Measurements from ENCODE around the gene GGA3. TPM values are rescaled to one million over a fixed set of nuclear protein-coding genes. Genes with fewer than 3 reads are reported as not detected.
"Not testable (repeated sequence)": the region's sequence is repeated elsewhere in the genome, so short reads cannot be mapped to it uniquely, and the experiment has no call there.

The GGA3 gene
- total RNA-seq, 4 donors from 2014 or later: 14.6 to 31.4 (median 21.2) TPM

DNA sequence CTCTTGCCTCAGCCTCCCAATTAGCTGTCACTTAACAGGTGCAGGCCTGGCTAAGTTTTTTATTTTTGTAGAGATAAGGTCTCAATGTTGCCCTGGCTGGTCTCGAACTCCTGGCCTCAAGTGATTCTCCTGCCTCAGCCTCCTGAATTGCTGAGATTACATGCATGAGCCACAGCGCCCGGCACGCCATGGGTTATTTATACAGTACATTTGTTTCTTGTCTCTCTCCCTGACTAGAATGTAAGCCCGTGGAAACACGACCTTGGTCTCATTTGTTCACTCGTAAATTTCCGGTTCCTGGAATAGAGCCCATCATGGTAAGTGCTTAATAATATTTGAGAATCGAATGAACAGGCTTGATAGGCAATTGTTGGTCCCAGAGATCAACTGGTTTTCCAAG, 25.8 kb upstream of the GGA3 start:
- intact Hi-C loops (cut with DNase I): loop anchor here (10.0 kb wide), 1 partner anchor 228 kb away; the partner anchor contains the start of genes CASKIN2 and TSEN54
- H3K4me1 ChIP-seq: peaks cover 9 to 17% (median 14%) of the 10 kb centered on the region in 4 donors
- no peaks in the 10 kb centered on the region for H3K27me3 ChIP-seq
- no peak overlapping the region for H3K4me3 ChIP-seq
- TF ChIP-seq POLR2AphosphoS5 (IDR thresholded peaks at IDR 0.05): no peak
- TF ChIP-seq, protein P1, sequence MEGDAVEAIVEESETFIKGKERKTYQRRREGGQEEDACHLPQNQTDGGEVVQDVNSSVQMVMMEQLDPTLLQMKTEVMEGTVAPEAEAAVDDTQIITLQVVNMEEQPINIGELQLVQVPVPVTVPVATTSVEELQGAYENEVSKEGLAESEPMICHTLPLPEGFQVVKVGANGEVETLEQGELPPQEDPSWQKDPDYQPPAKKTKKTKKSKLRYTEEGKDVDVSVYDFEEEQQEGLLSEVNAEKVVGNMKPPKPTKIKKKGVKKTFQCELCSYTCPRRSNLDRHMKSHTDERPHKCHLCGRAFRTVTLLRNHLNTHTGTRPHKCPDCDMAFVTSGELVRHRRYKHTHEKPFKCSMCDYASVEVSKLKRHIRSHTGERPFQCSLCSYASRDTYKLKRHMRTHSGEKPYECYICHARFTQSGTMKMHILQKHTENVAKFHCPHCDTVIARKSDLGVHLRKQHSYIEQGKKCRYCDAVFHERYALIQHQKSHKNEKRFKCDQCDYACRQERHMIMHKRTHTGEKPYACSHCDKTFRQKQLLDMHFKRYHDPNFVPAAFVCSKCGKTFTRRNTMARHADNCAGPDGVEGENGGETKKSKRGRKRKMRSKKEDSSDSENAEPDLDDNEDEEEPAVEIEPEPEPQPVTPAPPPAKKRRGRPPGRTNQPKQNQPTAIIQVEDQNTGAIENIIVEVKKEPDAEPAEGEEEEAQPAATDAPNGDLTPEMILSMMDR (IDR thresholded peaks at IDR 0.05): no peak
- TF ChIP-seq POLR2A (IDR thresholded peaks at IDR 0.05; ENCODE audit: low read depth): no peak
- TF ChIP-seq EP300 (IDR thresholded peaks at IDR 0.05): no peak
- DNase-seq (ENCODE audit: extremely low spot score): no peak
- H3K27ac ChIP-seq (replicated peaks in 1 of 4): no peak overlapping the region
- H3K36me3 ChIP-seq: peaks cover 5 to 38% (median 22%) of the 10 kb centered on the region in 4 donors
- no peaks in the 10 kb centered on the region for H3K9me3 ChIP-seq
- 78% methylated on average over 9 of the region's 9 CpGs for WGBS

- no peak overlapping the region for H3K4me3 ChIP-seq
- no peaks in the 10 kb centered on the region for H3K27me3 ChIP-seq
- H3K36me3 ChIP-seq: peaks cover 12 to 50% (median 41%) of the 10 kb centered on the region in 4 donors
- H3K9me3 ChIP-seq: no peaks in the 10 kb centered on the region
- H3K4me1 ChIP-seq: peaks cover 6 to 13% (median 11%) of the 10 kb centered on the region in 4 donors
- 72% methylated on average over 5 of the region's 6 CpGs for WGBS
- DNase-seq (ENCODE audit: extremely low spot score): no peak
- H3K27ac ChIP-seq (replicated peaks in 1 of 4): no peak overlapping the region
- no peak for TF ChIP-seq EP300 (IDR thresholded peaks at IDR 0.05)
- TF ChIP-seq, protein P1 (IDR thresholded peaks at IDR 0.05): no peak
- no peak for TF ChIP-seq POLR2AphosphoS5 (IDR thresholded peaks at IDR 0.05)
- TF ChIP-seq POLR2A (IDR thresholded peaks at IDR 0.05; ENCODE audit: low read depth): no peak
- intact Hi-C loops (cut with DNase I): loop anchor here (10.0 kb wide), 1 partner anchor 230 kb away; the partner anchor contains the start of genes CASKIN2 and TSEN54
These were observed 23.7 kb upstream of the GGA3 start for GRCh38 chr17:75285123-75285522.

GRCh38 chr17:75280189-75280588, 18.8 kb upstream of the GGA3 start:
- not testable (repeated sequence) for H3K4me1 ChIP-seq; H3K27ac ChIP-seq (replicated peaks in 1 of 4); DNase-seq (ENCODE audit: extremely low spot score); H3K9me3 ChIP-seq; H3K4me3 ChIP-seq; H3K27me3 ChIP-seq
- intact Hi-C loops (cut with DNase I): loop anchor here (10.0 kb wide), 1 partner anchor 235 kb away; the partner anchor contains the start of genes CASKIN2 and TSEN54
- WGBS: 96% methylated on average over 4 of the region's 4 CpGs
- peaks cover 9 to 65% (median 51%) of the 10 kb centered on the region in 4 donors for H3K36me3 ChIP-seq

DNA sequence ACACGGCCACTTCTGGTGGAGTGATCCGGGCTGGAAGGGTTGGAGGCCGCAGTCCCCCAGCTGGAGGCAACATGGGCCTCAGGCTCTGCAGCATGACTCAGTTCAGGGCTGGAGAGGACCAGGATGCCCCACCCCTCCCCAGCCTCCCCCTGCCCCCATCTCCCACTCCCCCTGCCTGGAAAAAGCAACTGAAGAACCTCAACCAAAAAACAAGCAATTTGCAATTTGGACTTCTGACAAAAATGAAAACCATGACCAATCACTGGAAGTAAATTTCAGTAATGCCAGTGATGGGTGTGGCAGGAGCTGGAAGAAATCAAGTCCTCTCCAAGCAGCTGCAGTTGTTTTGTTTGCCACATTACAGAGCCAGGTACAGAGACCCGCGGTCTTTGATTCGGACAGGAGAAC, 16.3 kb upstream of the GGA3 start:
- Histone ChIP-seq H3K4me1 (peaks cover 8 to 16% (median 10%) of the 10 kb centered on the region in 4 donors), H3K27me3 (no peaks in the 10 kb centered on the region), H3K27ac (replicated peaks in 1 of 4) (no peak overlapping the region), H3K4me3 (no peak overlapping the region), H3K36me3 (peaks cover 9 to 57% (median 40%) of the 10 kb centered on the region in 4 donors), H3K9me3 (no peaks in the 10 kb centered on the region)
- no peak for DNase-seq (ENCODE audit: extremely low spot score)
- intact Hi-C loops (cut with DNase I): no loop called here
- TF ChIP-seq EP300 (IDR thresholded peaks at IDR 0.05) (no peak), POLR2A (IDR thresholded peaks at IDR 0.05; ENCODE audit: low read depth) (no peak), POLR2AphosphoS5 (IDR thresholded peaks at IDR 0.05) (no peak)
- TF ChIP-seq, protein P1 (IDR thresholded peaks at IDR 0.05): no peak
- 91% methylated on average over 6 of the region's 6 CpGs for WGBS

DNA sequence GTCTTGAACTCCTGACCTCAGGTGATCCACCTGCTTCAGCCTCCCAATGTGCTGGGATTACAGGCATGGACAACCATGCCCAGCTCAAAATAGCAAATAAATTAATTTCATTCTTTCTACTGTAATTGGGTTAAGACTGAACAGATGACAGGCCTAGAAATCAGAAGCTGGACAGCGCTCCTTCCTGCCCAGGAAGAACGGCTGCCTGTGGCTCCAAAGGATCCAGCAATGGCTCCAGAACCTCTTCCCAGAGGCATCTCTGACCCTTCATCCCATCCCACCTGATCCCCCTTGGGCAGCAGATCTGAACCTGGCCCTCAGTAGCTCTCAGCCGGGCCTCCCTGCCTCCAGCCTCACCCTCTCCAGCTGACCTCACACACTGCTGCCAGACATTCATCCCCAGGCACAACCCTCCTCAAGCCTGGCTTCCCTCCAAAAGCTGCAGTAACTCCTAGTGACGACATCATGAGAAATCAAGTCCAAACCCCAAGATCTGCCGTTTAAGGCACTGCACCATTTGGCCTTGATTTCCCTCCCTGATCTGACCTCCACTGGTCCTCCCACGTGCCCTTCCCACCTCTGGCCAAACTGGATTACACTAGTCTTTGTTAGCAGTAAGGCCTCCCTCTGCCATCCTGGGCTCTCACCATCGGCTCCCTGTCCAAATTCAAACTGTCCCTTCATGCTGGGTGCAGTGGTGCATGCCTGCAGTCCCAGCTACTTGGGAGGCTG, 12.7 kb upstream of the GGA3 start:
- intact Hi-C loops (cut with DNase I): loop anchor here (5.0 kb wide), 1 partner anchor 133 kb away; the partner anchor contains the start of gene GRB2
- peaks cover 27 to 41% (median 36%) of the 10 kb centered on the region in 4 donors for H3K4me1 ChIP-seq
- 63% methylated on average over 7 of the region's 7 CpGs for WGBS
- TF ChIP-seq, protein P1 (IDR thresholded peaks at IDR 0.05): no peak
- TF ChIP-seq EP300 (IDR thresholded peaks at IDR 0.05) (no peak), POLR2AphosphoS5 (IDR thresholded peaks at IDR 0.05) (no peak), POLR2A (IDR thresholded peaks at IDR 0.05; ENCODE audit: low read depth) (no peak)
- no peak for DNase-seq (ENCODE audit: extremely low spot score)
- peaks cover 0 to 26% (median 19%) of the 10 kb centered on the region in 4 donors for H3K36me3 ChIP-seq
- peaks cover 0 to 4% (median 0%) of the 10 kb centered on the region in 4 donors for H3K27me3 ChIP-seq
- H3K27ac ChIP-seq (replicated peaks in 1 of 4): no peak overlapping the region
- H3K9me3 ChIP-seq: no peaks in the 10 kb centered on the region
- no peak overlapping the region for H3K4me3 ChIP-seq

All from esophagus muscularis mucosa (tissue), 4 donors.